HG02588 (cell line): ENCODE measurements around the gene SEPHS2.
A peak's percentile ranks its signal among the peaks of the same experiment; 100 is the strongest.
"Not testable (repeated sequence)": the region's sequence is repeated elsewhere in the genome, so short reads cannot be mapped to it uniquely, and the experiment has no call there.

Experiments used
- ATAC-seq: cut with Tn5 transposase; IDR thresholded peaks from one replicate; pipeline ENCODE4 v1.9.1; 2021; ENCODE audit warnings: mild to moderate bottlenecking, moderate library complexity; ENCODE audit not compliant: unreplicated experiment

Gene SEPHS2

DNA sequence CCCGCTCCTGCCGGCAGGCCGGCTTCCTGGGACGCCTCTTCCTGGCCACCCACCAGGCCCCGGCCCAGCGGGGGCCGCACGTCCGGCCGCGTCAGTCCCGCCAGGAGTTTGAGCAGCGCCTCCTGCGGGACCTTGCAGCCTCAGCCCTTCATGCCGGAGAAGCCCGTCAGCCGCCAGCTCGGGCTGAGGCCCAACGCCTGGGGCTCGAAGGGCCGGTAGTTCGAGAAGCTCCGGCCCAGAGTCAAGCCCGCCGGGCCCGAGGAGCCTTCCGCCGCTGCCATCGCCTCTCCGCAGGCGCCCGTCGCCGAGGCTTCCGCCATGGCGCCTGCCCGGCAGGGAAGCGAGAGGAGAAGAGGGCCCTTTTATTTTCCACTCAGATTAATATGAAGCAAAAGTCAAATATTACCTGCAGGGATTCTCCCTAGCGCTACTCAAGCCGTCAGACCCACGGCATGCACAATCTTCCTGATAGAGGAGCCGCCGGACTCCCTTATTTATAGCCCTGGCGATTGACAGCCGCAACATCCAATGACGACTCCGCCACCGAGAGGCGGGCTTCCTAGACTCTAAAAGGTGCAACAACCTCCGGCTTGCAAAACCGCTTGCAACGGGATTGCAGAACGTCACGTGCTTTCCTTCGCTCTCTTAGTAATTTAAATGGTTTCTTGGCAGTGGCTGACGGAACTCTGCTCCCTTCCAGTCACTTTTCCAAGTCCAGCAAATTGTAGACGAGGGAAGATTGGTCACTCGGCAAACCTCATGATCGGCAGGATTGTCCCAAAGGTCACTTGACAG lies at the start of gene SEPHS2:
Gene SEPHS2, minus strand, starts transcription at position 467 of the 795 bp plus-strand sequence. Its CDS starts 147 bp downstream, at position 320.
- ATAC-seq = peak; percentile 79

DNA sequence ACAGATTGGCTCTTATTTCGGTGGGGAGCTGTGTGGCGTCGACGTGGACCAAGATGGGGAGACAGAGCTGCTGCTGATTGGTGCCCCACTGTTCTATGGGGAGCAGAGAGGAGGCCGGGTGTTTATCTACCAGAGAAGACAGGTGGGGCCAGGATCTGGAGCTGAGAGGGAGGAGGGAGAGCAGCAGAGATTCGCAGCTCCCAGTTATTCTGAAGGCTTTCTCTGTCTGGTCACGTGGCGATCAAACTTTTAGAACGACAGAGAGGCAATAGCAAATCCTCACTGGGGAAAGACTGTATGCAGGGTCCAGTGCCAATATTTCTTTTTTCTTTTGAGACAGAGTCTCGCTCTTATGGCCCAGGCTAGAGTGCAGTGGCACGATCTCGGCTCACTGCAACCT lies 49.0 kb upstream of the SEPHS2 start:
- no peak for ATAC-seq

- ATAC-seq = no peak
Observed at GRCh38 chr16:30493941-30494488, 48.3 kb upstream of the SEPHS2 start.

DNA sequence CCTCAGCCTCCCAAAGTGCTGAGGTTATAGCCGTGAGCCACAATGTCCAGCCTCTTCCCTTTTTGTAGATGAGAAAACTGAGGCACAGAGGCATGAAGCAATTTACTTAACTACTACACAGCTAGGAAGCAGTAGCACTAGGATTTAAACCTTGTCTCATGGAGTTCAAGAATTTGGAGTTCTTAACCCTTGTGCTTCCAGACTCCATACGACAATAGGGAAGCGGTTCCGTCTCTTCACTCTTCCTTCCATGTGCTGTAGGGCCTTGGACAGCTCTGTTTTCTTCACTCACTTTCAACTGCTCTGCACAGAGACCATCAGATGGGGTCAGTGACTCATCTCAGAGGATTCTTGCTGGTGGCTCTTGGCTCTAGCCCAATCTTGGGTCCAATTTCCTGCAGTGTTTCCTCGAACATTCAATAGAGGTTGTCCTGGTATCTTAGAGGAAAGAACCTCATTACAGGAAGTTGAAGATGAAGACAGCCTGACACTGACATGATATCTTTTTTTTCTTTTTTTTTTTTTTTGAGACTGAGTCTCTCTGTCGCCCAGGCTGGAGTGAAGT lies 46.2 kb upstream of the SEPHS2 start:
- no peak for ATAC-seq

DNA sequence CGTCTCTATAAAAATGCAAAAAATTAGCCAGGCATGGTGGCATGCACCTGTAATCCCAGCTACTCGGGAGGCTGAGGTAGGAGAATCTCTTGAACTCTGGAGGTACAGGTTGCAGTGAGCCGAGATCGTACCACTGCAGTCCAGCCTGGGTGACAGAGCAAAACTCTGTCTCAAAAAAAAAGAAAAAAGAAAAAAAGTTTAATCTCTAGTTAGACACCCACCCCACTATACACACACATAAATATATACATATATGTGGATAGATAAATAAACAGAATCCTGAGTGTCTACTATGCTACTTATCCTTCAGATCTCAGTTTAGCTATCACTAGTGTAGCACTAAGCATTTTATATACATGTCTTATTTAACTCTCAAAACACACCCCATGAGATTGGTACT lies 45.6 kb upstream of the SEPHS2 start:
- ATAC-seq = no peak

GRCh38 chr16:30490210-30490609 lies 44.5 kb upstream of the SEPHS2 start:
- ATAC-seq = no peak

DNA sequence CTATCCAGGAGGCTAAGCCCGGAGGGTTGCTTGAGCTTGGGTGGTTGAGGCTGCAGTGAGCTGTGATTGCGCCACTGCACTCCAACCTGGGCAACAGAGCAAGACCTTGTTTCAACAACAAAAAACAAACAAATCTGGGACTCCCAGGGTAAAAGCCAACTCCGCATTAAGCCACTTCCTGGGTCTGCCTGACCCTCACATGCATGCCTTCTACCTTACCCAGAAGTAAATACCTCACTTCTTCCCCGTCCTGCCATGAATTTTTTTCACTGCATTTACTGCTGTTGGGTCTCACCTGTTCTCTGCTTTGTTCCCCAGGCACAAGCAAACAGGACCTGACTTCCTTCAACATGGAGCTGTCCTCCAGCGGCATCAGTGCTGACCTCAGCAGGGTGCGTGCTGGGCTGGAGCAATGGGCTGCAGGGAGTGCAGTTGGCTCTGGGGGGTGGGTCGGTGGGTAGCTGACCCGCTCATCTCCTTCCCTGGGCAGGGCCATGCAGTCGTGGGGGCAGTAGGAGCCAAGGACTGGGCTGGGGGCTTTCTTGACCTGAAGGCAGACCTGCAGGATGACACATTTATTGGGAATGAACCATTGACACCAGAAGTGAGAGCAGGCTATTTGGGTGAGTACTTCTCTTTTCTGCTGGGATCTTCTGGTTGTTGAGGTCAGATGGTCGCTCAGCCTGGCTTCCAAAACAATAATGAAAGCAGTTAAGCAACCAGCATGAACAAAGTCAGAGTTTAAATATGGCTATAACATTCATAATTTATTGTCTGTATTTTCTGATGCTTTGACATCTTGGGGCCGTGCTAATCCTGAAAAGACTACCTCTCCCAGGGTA lies 43.3 kb upstream of the SEPHS2 start:
- no peak for ATAC-seq

- no peak for ATAC-seq
Observed at GRCh38 chr16:30485818-30486436, 40.3 kb upstream of the SEPHS2 start.

DNA sequence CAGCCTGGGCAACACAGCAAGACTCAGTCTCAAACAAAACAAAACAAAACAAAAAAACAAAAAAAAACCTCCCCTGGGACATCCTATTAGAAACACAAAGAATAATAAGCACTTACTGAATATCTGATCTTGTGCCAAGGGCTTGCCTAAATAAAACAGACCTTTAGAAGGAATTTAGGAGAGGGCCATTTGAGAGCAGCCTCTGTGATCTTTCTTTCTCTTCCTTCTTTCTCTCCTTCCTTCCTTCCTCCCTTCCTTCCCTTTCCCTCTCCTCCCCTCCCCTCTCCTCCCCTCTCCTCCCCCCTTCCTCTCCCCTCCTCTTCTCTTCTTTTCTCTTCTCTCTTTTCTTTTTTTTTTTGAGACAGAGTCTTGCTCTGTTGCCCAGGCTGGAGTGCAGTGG lies 39.2 kb upstream of the SEPHS2 start:
- no peak for ATAC-seq

DNA sequence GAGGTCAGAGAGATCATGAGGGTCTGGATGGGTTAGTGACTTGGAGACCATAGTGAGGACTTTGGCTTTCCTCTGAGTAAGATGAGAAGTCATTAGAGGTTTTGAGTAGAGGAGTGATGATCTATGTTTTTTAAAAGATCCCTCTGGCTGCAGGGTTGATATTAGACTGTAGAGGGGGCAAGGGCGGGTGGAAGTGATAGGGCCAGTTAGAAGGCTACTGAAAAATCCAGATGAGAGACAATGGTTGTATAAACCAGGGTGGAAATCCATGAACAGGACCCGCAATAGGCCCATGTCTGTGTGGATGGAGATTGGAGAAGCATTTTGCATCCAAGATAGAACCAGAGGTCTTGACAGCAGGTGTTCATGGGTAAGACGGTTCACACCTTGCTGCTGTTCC lies 36.7 kb upstream of the SEPHS2 start:
- ATAC-seq = no peak

DNA sequence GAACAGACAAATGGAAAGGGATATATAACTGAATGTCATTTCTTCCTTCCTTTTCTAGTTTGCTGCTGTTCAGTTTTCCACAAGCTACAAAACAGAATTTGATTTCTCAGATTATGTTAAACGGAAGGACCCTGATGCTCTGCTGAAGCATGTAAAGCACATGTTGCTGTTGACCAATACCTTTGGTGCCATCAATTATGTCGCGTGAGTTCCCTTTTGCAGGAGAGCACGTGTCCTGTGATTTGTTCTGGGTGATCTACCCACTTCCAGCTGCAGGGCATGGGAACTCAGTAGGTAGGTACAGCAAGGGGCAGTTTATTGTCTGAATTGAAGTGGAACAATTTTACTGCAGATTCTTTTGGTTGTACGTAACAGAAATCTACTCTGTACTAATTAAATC lies 35.7 kb upstream of the SEPHS2 start:
- no peak for ATAC-seq

GRCh38 chr16:30478766-30479478 lies 33.2 kb upstream of the SEPHS2 start:
- ATAC-seq = no peak

DNA sequence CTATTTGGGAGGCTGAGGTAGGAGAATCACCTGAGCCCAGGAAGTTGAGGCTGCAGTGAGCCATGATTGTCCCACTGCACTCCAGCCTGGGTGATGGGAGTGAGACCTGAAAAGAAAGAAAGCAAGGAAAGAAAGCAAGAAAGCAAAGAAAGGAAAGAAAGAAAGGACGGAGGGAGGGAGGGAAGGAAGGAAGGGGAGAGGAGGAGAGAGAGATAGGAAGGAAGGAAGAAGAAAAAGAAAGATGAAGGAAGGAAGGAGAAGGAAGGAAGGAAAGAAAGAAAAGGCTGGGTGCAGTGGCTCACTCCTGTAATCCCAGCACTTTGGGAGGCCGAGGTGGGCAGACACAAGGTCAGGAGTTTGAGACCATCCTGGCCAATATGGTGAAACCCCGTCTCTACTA lies 32.1 kb upstream of the SEPHS2 start:
- ATAC-seq = not testable (repeated sequence)

GRCh38 chr16:30476991-30477390 lies 31.3 kb upstream of the SEPHS2 start:
- ATAC-seq = no peak

- ATAC-seq = no peak
Observed at GRCh38 chr16:30474684-30475083, 29.0 kb upstream of the SEPHS2 start.

DNA sequence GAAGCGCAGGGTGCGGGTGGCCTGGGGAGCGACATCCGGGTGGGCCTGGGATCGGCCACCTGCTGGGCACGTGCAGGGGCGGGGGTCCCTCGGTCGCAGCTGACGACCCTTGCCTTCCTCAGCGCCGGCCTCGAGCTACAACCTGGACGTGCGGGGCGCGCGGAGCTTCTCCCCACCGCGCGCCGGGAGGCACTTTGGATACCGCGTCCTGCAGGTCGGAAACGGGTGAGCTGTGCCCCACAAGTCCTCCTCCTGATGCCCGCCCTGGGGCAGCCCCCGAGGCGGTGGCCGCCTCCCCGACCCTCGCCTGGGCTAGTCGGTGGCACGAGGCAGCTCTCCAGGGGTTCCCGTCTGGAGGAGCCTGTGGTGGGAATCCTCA lies 28.4 kb upstream of the SEPHS2 start:
- ATAC-seq = no peak

- ATAC-seq = peak; percentile 36
Observed at GRCh38 chr16:30473231-30474073, 27.8 kb upstream of the SEPHS2 start.

GRCh38 chr16:30472328-30472942 lies 26.8 kb upstream of the SEPHS2 start, which contains the start of gene ITGAL:
ITGAL (plus strand) TSS chr16:30472742; CDS start chr16:30472838, 96 bp downstream.
- ATAC-seq = no peak

DNA sequence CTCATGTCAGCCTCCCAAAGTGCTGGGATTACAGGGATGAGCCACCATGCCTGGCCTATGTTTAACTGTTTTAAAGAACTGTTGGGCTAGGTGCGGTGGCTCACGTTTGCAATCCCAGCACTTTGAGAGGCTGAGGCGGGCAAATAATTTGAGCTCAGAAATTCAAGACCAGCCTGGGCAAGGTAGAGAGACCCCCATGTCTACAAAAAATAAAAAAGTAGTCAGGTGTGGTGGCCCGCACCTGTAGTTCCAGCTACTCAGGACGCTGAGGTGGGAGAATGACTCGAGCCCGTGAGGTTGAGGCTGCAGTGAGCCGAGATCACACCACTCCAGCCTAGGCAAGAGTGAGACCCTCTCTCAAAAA lies 24.9 kb upstream of the SEPHS2 start:
- no peak for ATAC-seq
